WTC11 (cell line): Measurements from ENCODE around the gene TIGD3.

Source experiments
- ATF2 ChIP-seq: sonication (generic); formaldehyde crosslinking; IDR thresholded peaks from 2 replicates; pipeline ENCODE4 v1.8.1; 2022; ENCODE audit warnings: low read depth, missing genetic modification reagents, borderline replicate concordance
- ATF6 ChIP-seq: sonication (generic); formaldehyde crosslinking; IDR thresholded peaks from 2 replicates; pipeline ENCODE4 v1.8.1; 2023; ENCODE audit warnings: mild to moderate bottlenecking, missing genetic modification reagents
- CTCF ChIP-seq: fragments of 200-600 bp; IDR thresholded peaks from 2 replicates; pipeline ENCODE4 v1.8.0; 2022; ENCODE audit warnings: antibody characterized with exemption
- ELF4 ChIP-seq: sonication (generic); formaldehyde crosslinking; IDR thresholded peaks from 2 replicates; pipeline ENCODE4 v1.8.1; 2022; ENCODE audit warnings: low read depth, mild to moderate bottlenecking, moderate library complexity, missing genetic modification reagents
- IRF2 ChIP-seq: sonication (generic); formaldehyde crosslinking; IDR thresholded peaks from 2 replicates; pipeline ENCODE4 v1.8.0; 2022; ENCODE audit warnings: low read depth, missing genetic modification reagents, borderline replicate concordance
- MAX ChIP-seq: sonication (generic); formaldehyde crosslinking; IDR thresholded peaks from 2 replicates; pipeline ENCODE4 v1.8.0; 2022; ENCODE audit warnings: mild to moderate bottlenecking, missing genetic modification reagents
- NR2C2 ChIP-seq: sonication (generic); formaldehyde crosslinking; IDR thresholded peaks from 2 replicates; pipeline ENCODE4 v1.8.0; 2022; ENCODE audit warnings: mild to moderate bottlenecking, missing genetic modification reagents
- SMAD3 ChIP-seq: sonication (generic); formaldehyde crosslinking; IDR thresholded peaks from 2 replicates; pipeline ENCODE4 v1.8.0; 2022; ENCODE audit warnings: missing genetic modification reagents, mild to moderate bottlenecking, borderline replicate concordance
- TCF7 ChIP-seq: sonication (generic); formaldehyde crosslinking; IDR thresholded peaks from 2 replicates; pipeline ENCODE4 v1.8.0; 2022; ENCODE audit warnings: mild to moderate bottlenecking, low read depth, missing genetic modification reagents, moderate library complexity
- TEAD4 ChIP-seq: sonication (generic); formaldehyde crosslinking; IDR thresholded peaks from 2 replicates; pipeline ENCODE4 v1.8.0; 2022; ENCODE audit warnings: mild to moderate bottlenecking, missing genetic modification reagents
- USF2 ChIP-seq: sonication (generic); formaldehyde crosslinking; IDR thresholded peaks from 2 replicates; pipeline ENCODE4 v1.8.1; 2023; ENCODE audit warnings: mild to moderate bottlenecking, missing genetic modification reagents, moderate library complexity
- ZNF512 ChIP-seq: sonication (generic); formaldehyde crosslinking; IDR thresholded peaks from 2 replicates; pipeline ENCODE4 v1.8.1; 2022; ENCODE audit warnings: missing genetic modification reagents, borderline replicate concordance

- TF ChIP-seq TEAD4 (CRISPR knock-in tag) (no peak), CTCF (no peak), SMAD3 (CRISPR knock-in tag) (no peak), ATF2 (CRISPR knock-in tag) (no peak), MAX (CRISPR knock-in tag) (no peak), ZNF512 (CRISPR knock-in tag) (no peak), ELF4 (CRISPR knock-in tag) (no peak), USF2 (CRISPR knock-in tag) (no peak), NR2C2 (no peak), IRF2 (CRISPR knock-in tag) (no peak), ATF6 (CRISPR knock-in tag) (no peak), TCF7 (no peak)
Measured at GRCh38 chr11:65353376-65353775, 1.2 kb upstream of the TIGD3 start.
